GM19468 (cell line): ENCODE results near the gene MT2A.

ENCODE experiments used
- ATAC-seq: cut with Tn5 transposase; IDR thresholded peaks from one replicate; pipeline ENCODE4 v1.9.1; 2021; ENCODE audit warnings: mild to moderate bottlenecking, moderate library complexity, moderate number of reproducible peaks; ENCODE audit not compliant: unreplicated experiment; ENCODE audit errors: extremely low read depth

The MT2A gene

GRCh38 chr16:56593573-56594291 lies 14.7 kb upstream of the MT2A start:
- no peak for ATAC-seq

- no peak for ATAC-seq
These were observed 14.1 kb upstream of the MT2A start for GRCh38 chr16:56594292-56594619.

- no peak for ATAC-seq
These were observed 7.9 kb upstream of the MT2A start for GRCh38 chr16:56600398-56600999.

GRCh38 chr16:56601325-56601724 lies 7.1 kb upstream of the MT2A start:
- no peak for ATAC-seq

GRCh38 chr16:56603589-56603988 lies 4.8 kb upstream of the MT2A start:
- no peak for ATAC-seq

GRCh38 chr16:56604966-56605365 lies 3.4 kb upstream of the MT2A start:
- ATAC-seq = no peak

- no peak for ATAC-seq
These were observed 2.9 kb upstream of the MT2A start for GRCh38 chr16:56605475-56605874.

GRCh38 chr16:56606071-56606475 lies 2.3 kb upstream of the MT2A start:
- no peak for ATAC-seq

GRCh38 chr16:56606476-56607108 lies 1.8 kb upstream of the MT2A start:
- no peak for ATAC-seq

GRCh38 chr16:56607109-56607618 lies 1.2 kb upstream of the MT2A start:
- ATAC-seq = no peak

GRCh38 chr16:56607675-56608042 lies 725 bp upstream of the MT2A start:
- no peak for ATAC-seq

- no peak for ATAC-seq
These were observed 585 bp downstream of the MT2A start for GRCh38 chr16:56608876-56609462.

GRCh38 chr16:56609463-56609921 lies 1.1 kb downstream of the MT2A start:
- no peak for ATAC-seq

GRCh38 chr16:56610017-56610608 lies 1.7 kb downstream of the MT2A start:
- ATAC-seq = no peak

- ATAC-seq = no peak
These were observed 2.3 kb downstream of the MT2A start for GRCh38 chr16:56610609-56611111.

GRCh38 chr16:56611281-56611833 lies 3.0 kb downstream of the MT2A start:
- ATAC-seq = no peak

GRCh38 chr16:56613706-56614105 lies 5.3 kb downstream of the MT2A start:
- no peak for ATAC-seq

- no peak for ATAC-seq
These were observed 6.2 kb downstream of the MT2A start for GRCh38 chr16:56614549-56614991.

- no peak for ATAC-seq
These were observed 7.0 kb downstream of the MT2A start for GRCh38 chr16:56615353-56615752.

GRCh38 chr16:56616608-56617211 lies 8.3 kb downstream of the MT2A start:
- no peak for ATAC-seq
